Testis (tissue), 3 donors: ENCODE measurements around the gene ZNF414. TPM values are rescaled to one million over a fixed set of nuclear protein-coding genes. Genes with fewer than 3 reads are reported as not detected.

Experiments
- DNase-seq: peaks from one replicate; pipeline ENCODE4 v3.0.0-alpha.2; 2019
- H3K27ac ChIP-seq, 2 donors: fragments of 200-600 bp; sonication (generic); one replicate each; pipeline ENCODE4 v1.5.1; 2019
- H3K27me3 ChIP-seq: fragments of 200-600 bp; sonication (generic); one replicate; pipeline ENCODE4 v1.5.1; 2019
- H3K36me3 ChIP-seq: fragments of 200-600 bp; sonication (generic); one replicate; pipeline ENCODE4 v1.5.1; 2017; ENCODE audit warnings: low read depth; ENCODE audit errors: missing control alignments
- H3K4me1 ChIP-seq: fragments of 200-600 bp; sonication (generic); one replicate; pipeline ENCODE4 v1.5.1; 2019
- H3K4me3 ChIP-seq, 2 donors: fragments of 200-600 bp; sonication (generic); one replicate each; pipeline ENCODE4 v1.5.1; 2017 to 2019
- H3K9me3 ChIP-seq: fragments of 200-600 bp; sonication (generic); one replicate; pipeline ENCODE4 v1.5.1; 2017
- POLR2A ChIP-seq: fragments of 450-650 bp; IDR thresholded peaks from one replicate; pipeline ENCODE4 v1.6.1; 2017; ENCODE audit warnings: antibody characterized with exemption, mild to moderate bottlenecking, moderate library complexity
- WGBS, 2 donors: methylation state at CpG; one replicate each; pipeline ENCODE4 v1.1.5; 2018; 5-methylcytosine and 5-hydroxymethylcytosine counted together
- intact Hi-C: fragments of 100-400 bp; cut with DNase I; formaldehyde crosslinking; loops from one replicate; pipeline ENCODE4 v1.15.1; 2023; ENCODE audit warnings: low total_unique reads
- polyA plus RNA-seq: library from polyadenylated mRNA; stranded (reverse); fragments of 350-450 nt; fragmentation: Illumina TruSeq; extraction: RNeasy Lipid Tissue Mini Kit (QIAGEN cat#74804); gene quantifications from one replicate; pipeline ENCODE4 v1.2.3, GENCODE V29; 2014; ENCODE audit warnings: low read depth, low replicate concordance; ENCODE audit not compliant: insufficient read depth
- total RNA-seq, 2 donors: library from RNA; depleted of rRNA; stranded (reverse); fragments of >200 nt; gene quantifications; one replicate each; pipeline ENCODE4 v1.2.3, GENCODE V29; 2016
- TF ChIP-seq, protein P1 (sequence below), 3 experiments: fragments of 450-650 bp in 2 of 3; fragments of 200-600 bp in 1 of 3; sonication (generic) in 1 of 3; IDR thresholded peaks; one replicate each; pipeline ENCODE4 v1.5.1; 2016 to 2019; ENCODE audit warnings: antibody characterized with exemption in 3 of 3, mild to moderate bottlenecking in 2 of 3, moderate library complexity in 1 of 3

The ZNF414 gene
- total and polyA plus RNA-seq, 3 donors from 2014 or later, result 33.9 to 46.8 (median 35.8) TPM

GRCh38 chr19:8482696-8483095, 31.3 kb downstream of the ZNF414 start:
- Histone ChIP-seq H3K27ac (no peak overlapping the region), H3K9me3 (no peaks in the 10 kb centered on the region), H3K4me1 (peaks cover 6% of the 10 kb centered on the region), H3K36me3 (no peaks in the 10 kb centered on the region), H3K27me3 (no peaks in the 10 kb centered on the region), H3K4me3 (no peak overlapping the region)
- DNase-seq, result no peak
- no peak for TF ChIP-seq POLR2A
- TF ChIP-seq, protein P1, sequence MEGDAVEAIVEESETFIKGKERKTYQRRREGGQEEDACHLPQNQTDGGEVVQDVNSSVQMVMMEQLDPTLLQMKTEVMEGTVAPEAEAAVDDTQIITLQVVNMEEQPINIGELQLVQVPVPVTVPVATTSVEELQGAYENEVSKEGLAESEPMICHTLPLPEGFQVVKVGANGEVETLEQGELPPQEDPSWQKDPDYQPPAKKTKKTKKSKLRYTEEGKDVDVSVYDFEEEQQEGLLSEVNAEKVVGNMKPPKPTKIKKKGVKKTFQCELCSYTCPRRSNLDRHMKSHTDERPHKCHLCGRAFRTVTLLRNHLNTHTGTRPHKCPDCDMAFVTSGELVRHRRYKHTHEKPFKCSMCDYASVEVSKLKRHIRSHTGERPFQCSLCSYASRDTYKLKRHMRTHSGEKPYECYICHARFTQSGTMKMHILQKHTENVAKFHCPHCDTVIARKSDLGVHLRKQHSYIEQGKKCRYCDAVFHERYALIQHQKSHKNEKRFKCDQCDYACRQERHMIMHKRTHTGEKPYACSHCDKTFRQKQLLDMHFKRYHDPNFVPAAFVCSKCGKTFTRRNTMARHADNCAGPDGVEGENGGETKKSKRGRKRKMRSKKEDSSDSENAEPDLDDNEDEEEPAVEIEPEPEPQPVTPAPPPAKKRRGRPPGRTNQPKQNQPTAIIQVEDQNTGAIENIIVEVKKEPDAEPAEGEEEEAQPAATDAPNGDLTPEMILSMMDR (IDR thresholded peaks at IDR 0.05), result no peak
- 63 to 86% methylated on average over 10 to 11 of the region's 11 CpGs for WGBS, 2 donors
- intact Hi-C loops, result no loop called here

- 75 to 77% methylated on average over 6 of the region's 6 CpGs for WGBS, 2 donors
- Histone ChIP-seq H3K4me1 (peaks cover 6% of the 10 kb centered on the region), H3K27me3 (no peaks in the 10 kb centered on the region), H3K27ac (no peak overlapping the region), H3K4me3 (no peak overlapping the region), H3K9me3 (no peaks in the 10 kb centered on the region), H3K36me3 (no peaks in the 10 kb centered on the region)
- intact Hi-C loops, result no loop called here
- TF ChIP-seq POLR2A, result no peak
- TF ChIP-seq, protein P1 (IDR thresholded peaks at IDR 0.05), result no peak
- DNase-seq, result no peak
These were observed 32.4 kb downstream of the ZNF414 start for GRCh38 chr19:8481616-8482015.

DNA sequence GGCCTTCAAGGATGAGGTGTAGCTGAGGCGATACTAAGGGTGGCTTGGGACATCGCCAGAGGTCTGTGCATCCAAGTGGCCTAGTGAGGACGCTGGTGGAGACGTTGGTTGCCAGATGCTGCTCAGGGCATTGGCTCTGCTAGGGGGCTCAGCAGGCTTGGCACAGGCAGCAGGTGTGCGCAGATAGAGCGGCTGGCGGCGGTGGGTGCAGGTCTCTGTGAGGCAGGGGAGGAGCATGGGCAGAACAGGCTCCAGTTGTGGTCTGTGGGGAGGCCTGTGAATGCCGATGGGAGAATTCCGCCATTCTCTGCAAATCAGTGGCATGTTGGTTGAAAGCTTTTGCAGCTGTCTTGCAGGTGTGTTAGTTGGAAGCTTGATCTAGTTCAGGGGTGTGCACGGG, 32.8 kb downstream of the ZNF414 start:
- Histone ChIP-seq H3K9me3 (no peaks in the 10 kb centered on the region), H3K27ac (no peak overlapping the region), H3K4me3 (no peak overlapping the region), H3K4me1 (peaks cover 6% of the 10 kb centered on the region), H3K27me3 (no peaks in the 10 kb centered on the region), H3K36me3 (no peaks in the 10 kb centered on the region)
- TF ChIP-seq, protein P1 (IDR thresholded peaks at IDR 0.05), result no peak
- no peak for TF ChIP-seq POLR2A
- no peak for DNase-seq
- intact Hi-C loops, result no loop called here
- WGBS, 2 donors, result 57 to 62% methylated on average over 10 to 11 of the region's 11 CpGs

- no peak for DNase-seq
These were observed 35.4 kb downstream of the ZNF414 start for GRCh38 chr19:8478598-8478997.

DNA sequence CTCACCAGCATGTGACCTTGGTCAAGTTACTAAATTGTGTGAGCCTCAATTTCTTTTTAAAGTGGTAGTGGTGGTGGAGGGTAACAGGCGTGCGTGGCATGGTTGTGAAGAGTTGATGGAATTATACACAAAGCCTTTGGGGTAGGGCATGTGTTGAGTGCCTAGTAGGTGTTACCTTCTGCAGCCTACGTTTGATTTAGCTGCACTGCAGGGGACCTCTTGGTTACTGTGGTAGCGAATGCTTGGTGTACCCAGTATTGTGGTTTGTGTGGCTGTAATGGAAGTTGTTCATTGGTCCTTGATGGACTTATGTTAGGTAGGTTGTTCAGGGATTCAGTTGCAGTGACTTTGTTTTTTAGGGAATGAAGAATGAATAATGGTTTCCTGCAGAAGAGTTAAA, 36.1 kb downstream of the ZNF414 start:
- H3K27me3 ChIP-seq, result no peaks in the 10 kb centered on the region
- no peaks in the 10 kb centered on the region for H3K9me3 ChIP-seq
- peaks cover 6% of the 10 kb centered on the region for H3K4me1 ChIP-seq
- no peak overlapping the region for H3K4me3 ChIP-seq
- intact Hi-C loops, result no loop called here
- H3K27ac ChIP-seq, result no peak overlapping the region
- 81 to 88% methylated on average over 4 of the region's 4 CpGs for WGBS, 2 donors
- DNase-seq, result no peak
- no peaks in the 10 kb centered on the region for H3K36me3 ChIP-seq
- no peak for TF ChIP-seq POLR2A
- TF ChIP-seq, protein P1 (IDR thresholded peaks at IDR 0.05), result no peak

More at GRCh38 chr19:8478598-8478997, 35.4 kb downstream of the ZNF414 start:
- H3K9me3 ChIP-seq, result no peaks in the 10 kb centered on the region
- peaks cover 6% of the 10 kb centered on the region for H3K4me1 ChIP-seq
- 41 to 48% methylated on average over 3 of the region's 3 CpGs for WGBS, 2 donors
- intact Hi-C loops, result no loop called here
- no peak overlapping the region for H3K27ac ChIP-seq
- H3K27me3 ChIP-seq, result no peaks in the 10 kb centered on the region
- TF ChIP-seq POLR2A, result no peak
- TF ChIP-seq, protein P1 (IDR thresholded peaks at IDR 0.05), result no peak
- no peak overlapping the region for H3K4me3 ChIP-seq
- no peaks in the 10 kb centered on the region for H3K36me3 ChIP-seq
